Liver (tissue), 9 donors: Measurements from ENCODE around the gene SCYGR8. TPM values are rescaled to one million over a fixed set of nuclear protein-coding genes. Genes with fewer than 3 reads are reported as not detected.

Source experiments
- DNase-seq: peaks from one replicate; pipeline ENCODE4 v3.0.0-alpha.2; 2017; ENCODE audit warnings: low spot score
- H3K27ac ChIP-seq, 2 donors: one replicate each; pipeline ENCODE4 v1.7.0; 2013; ENCODE audit warnings: inconsistent platforms in 2 of 2, low read length in 2 of 2, control low read depth in 1 of 2, low read depth in 1 of 2, mild to moderate bottlenecking in 1 of 2
- H3K27me3 ChIP-seq, 4 donors: one replicate each; pipeline versions ENCODE4 v1.6.1 to v1.7.0; 2013; ENCODE audit warnings: low read length in 3 of 4, inconsistent platforms in 1 of 4, mild to moderate bottlenecking in 1 of 4, moderate library complexity in 1 of 4; ENCODE audit not compliant: control insufficient read depth in 4 of 4, insufficient read depth in 4 of 4
- H3K36me3 ChIP-seq, 4 donors: one replicate each; pipeline versions ENCODE4 v1.6.1 to v1.7.0; 2013; ENCODE audit warnings: low read length in 3 of 4, mild to moderate bottlenecking in 3 of 4, low read depth in 1 of 4, moderate library complexity in 1 of 4; ENCODE audit not compliant: control insufficient read depth in 4 of 4, insufficient read depth in 3 of 4
- H3K4me1 ChIP-seq, 4 donors: one replicate each; pipeline versions ENCODE4 v1.6.1 to v1.7.0; 2013; ENCODE audit warnings: low read length in 3 of 4, mild to moderate bottlenecking in 3 of 4, moderate library complexity in 1 of 4; ENCODE audit not compliant: control insufficient read depth in 4 of 4, insufficient read depth in 4 of 4
- H3K4me3 ChIP-seq, 3 donors: one replicate each; pipeline versions ENCODE4 v1.6.1 to v1.7.0; 2013; ENCODE audit warnings: low read length in 3 of 3, control low read depth in 1 of 3, low read depth in 1 of 3, mild to moderate bottlenecking in 1 of 3
- H3K9ac ChIP-seq, 2 donors: one replicate each; pipeline ENCODE4 v1.7.0; 2013; ENCODE audit warnings: low read length in 2 of 2, mild to moderate bottlenecking in 2 of 2, moderate library complexity in 2 of 2, control low read depth in 1 of 2, low read depth in 1 of 2
- H3K9me3 ChIP-seq, 4 donors: one replicate each; pipeline versions ENCODE4 v1.6.1 to v1.7.0; 2013; ENCODE audit warnings: low read length in 3 of 4; ENCODE audit not compliant: control insufficient read depth in 4 of 4
- CTCF ChIP-seq: fragments of 150-350 bp; IDR thresholded peaks from 2 replicates; pipeline ENCODE4 v1.5.1; 2017; ENCODE audit warnings: improper control_type of control experiment, low read depth, low read length; ENCODE audit not compliant: missing input control
- EGR1 ChIP-seq, 2 donors: IDR thresholded peaks; 2 replicates each; pipeline ENCODE4 v1.6.1; 2016 to 2018; ENCODE audit warnings: antibody characterized with exemption in 2 of 2, low read depth in 2 of 2
- FOXA1 ChIP-seq: IDR thresholded peaks from 2 replicates; pipeline ENCODE4 v1.6.1; 2016; ENCODE audit warnings: antibody characterized with exemption
- FOXA2 ChIP-seq: IDR thresholded peaks from 2 replicates; pipeline ENCODE4 v1.6.1; 2016; ENCODE audit warnings: antibody characterized with exemption
- GABPA ChIP-seq, 2 donors: IDR thresholded peaks in 1 of 2; conservative IDR thresholded peaks in 1 of 2; 2 replicates each; pipeline ENCODE4 v1.6.1; 2016; ENCODE audit warnings: antibody characterized with exemption in 2 of 2, mild to moderate bottlenecking in 1 of 2, moderate library complexity in 1 of 2
- HNF4A ChIP-seq, 2 donors: conservative IDR thresholded peaks; 2 replicates each; pipeline ENCODE4 v1.6.1; 2016; ENCODE audit warnings: antibody characterized with exemption in 2 of 2, mild to moderate bottlenecking in 2 of 2
- HNF4G ChIP-seq: IDR thresholded peaks from 2 replicates; pipeline ENCODE4 v1.6.1; 2016; ENCODE audit warnings: antibody characterized with exemption
- JUND ChIP-seq, 2 donors: IDR thresholded peaks; 2 replicates each; pipeline ENCODE4 v1.6.1; 2016; ENCODE audit warnings: antibody characterized with exemption in 2 of 2
- NR2F2 ChIP-seq: IDR thresholded peaks from 2 replicates; pipeline ENCODE4 v1.6.1; 2016; ENCODE audit warnings: antibody characterized with exemption
- RAD21 ChIP-seq, 2 donors: IDR thresholded peaks; 2 replicates each; pipeline ENCODE4 v1.6.1; 2016; ENCODE audit warnings: antibody characterized with exemption in 2 of 2, mild to moderate bottlenecking in 2 of 2
- RXRA ChIP-seq, 2 donors: IDR thresholded peaks; 2 replicates each; pipeline ENCODE4 v1.6.1; 2017 to 2018; ENCODE audit warnings: antibody characterized with exemption in 2 of 2, mild to moderate bottlenecking in 1 of 2
- SP1 ChIP-seq: IDR thresholded peaks from 2 replicates; pipeline ENCODE4 v1.6.1; 2018; ENCODE audit warnings: antibody characterized with exemption, mild to moderate bottlenecking
- TAF1 ChIP-seq: conservative IDR thresholded peaks from 2 replicates; pipeline ENCODE4 v1.6.1; 2016; ENCODE audit warnings: antibody characterized with exemption, mild to moderate bottlenecking
- WGBS: extraction: QIAGEN DNeasy Blood & Tissue Kit; methylation state at CpG from one replicate; pipeline ENCODE4 v1.1.7; 2013; 5-methylcytosine and 5-hydroxymethylcytosine counted together
- polyA plus RNA-seq, 2 donors: library from polyadenylated mRNA; stranded (reverse) in 1 of 2; unstranded in 1 of 2; fragments of 200-250 nt in 1 of 2; fragments of >200 nt in 1 of 2; fragmentation: Nextera tagmentation in 1 of 2; extraction: Ambion mirVana in 1 of 2; gene quantifications; one replicate each; pipeline versions ENCODE4 v1.2.1 to v1.2.3, GENCODE V29; 2013 to 2015
- total RNA-seq, 2 donors: library from RNA; depleted of rRNA; stranded (reverse); fragments of >200 nt; gene quantifications; one replicate each; pipeline ENCODE4 v1.2.3, GENCODE V29; 2014
- TF ChIP-seq, protein P1 (sequence below): IDR thresholded peaks from 2 replicates; pipeline ENCODE4 v1.6.1; 2016; ENCODE audit warnings: antibody characterized with exemption, mild to moderate bottlenecking
- TF ChIP-seq, protein P2 (sequence below): IDR thresholded peaks from 2 replicates; pipeline ENCODE4 v1.6.1; 2016; ENCODE audit warnings: antibody characterized with exemption
- TF ChIP-seq, protein P3 (sequence below): IDR thresholded peaks from 2 replicates; pipeline ENCODE4 v1.6.1; 2016; ENCODE audit warnings: antibody characterized with exemption
- TF ChIP-seq, protein P4 (sequence below): IDR thresholded peaks from 2 replicates; pipeline ENCODE4 v1.6.1; 2016; ENCODE audit warnings: antibody characterized with exemption
- donor health status: healthy.
- donor health status: healthy.
- donor health status: healthy.
- donor health status: healthy.
- donor health status: healthy.

Gene SCYGR8
- total and polyA plus RNA-seq, 4 donors, result not detected

- H3K4me1 ChIP-seq, result no peaks in the 10 kb centered on the region
- no peaks in the 10 kb centered on the region for H3K9me3 ChIP-seq
- 65% methylated on average over 14 of the region's 14 CpGs for WGBS
- no peak for DNase-seq
- no peak overlapping the region for H3K27ac ChIP-seq
- H3K9ac ChIP-seq, result no peak overlapping the region
- no peaks in the 10 kb centered on the region for H3K36me3 ChIP-seq
- H3K27me3 ChIP-seq, result no peaks in the 10 kb centered on the region
- TF ChIP-seq, protein P1, sequence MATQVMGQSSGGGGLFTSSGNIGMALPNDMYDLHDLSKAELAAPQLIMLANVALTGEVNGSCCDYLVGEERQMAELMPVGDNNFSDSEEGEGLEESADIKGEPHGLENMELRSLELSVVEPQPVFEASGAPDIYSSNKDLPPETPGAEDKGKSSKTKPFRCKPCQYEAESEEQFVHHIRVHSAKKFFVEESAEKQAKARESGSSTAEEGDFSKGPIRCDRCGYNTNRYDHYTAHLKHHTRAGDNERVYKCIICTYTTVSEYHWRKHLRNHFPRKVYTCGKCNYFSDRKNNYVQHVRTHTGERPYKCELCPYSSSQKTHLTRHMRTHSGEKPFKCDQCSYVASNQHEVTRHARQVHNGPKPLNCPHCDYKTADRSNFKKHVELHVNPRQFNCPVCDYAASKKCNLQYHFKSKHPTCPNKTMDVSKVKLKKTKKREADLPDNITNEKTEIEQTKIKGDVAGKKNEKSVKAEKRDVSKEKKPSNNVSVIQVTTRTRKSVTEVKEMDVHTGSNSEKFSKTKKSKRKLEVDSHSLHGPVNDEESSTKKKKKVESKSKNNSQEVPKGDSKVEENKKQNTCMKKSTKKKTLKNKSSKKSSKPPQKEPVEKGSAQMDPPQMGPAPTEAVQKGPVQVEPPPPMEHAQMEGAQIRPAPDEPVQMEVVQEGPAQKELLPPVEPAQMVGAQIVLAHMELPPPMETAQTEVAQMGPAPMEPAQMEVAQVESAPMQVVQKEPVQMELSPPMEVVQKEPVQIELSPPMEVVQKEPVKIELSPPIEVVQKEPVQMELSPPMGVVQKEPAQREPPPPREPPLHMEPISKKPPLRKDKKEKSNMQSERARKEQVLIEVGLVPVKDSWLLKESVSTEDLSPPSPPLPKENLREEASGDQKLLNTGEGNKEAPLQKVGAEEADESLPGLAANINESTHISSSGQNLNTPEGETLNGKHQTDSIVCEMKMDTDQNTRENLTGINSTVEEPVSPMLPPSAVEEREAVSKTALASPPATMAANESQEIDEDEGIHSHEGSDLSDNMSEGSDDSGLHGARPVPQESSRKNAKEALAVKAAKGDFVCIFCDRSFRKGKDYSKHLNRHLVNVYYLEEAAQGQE, result no peak
- TF ChIP-seq TAF1 (no peak), RXRA (IDR thresholded peaks at IDR 0.05) (no peak), FOXA1 (no peak), HNF4A (conservative IDR thresholded peaks at IDR 0.05) (no peak), CTCF (no peak), HNF4G (no peak), SP1 (no peak), NR2F2 (no peak), GABPA (IDR thresholded peaks at IDR 0.05 in 1 of 2, conservative IDR thresholded peaks at IDR 0.05 in 1 of 2) (no peak), JUND (IDR thresholded peaks at IDR 0.05) (no peak), RAD21 (IDR thresholded peaks at IDR 0.05) (no peak), FOXA2 (no peak)
- TF ChIP-seq, protein P2, sequence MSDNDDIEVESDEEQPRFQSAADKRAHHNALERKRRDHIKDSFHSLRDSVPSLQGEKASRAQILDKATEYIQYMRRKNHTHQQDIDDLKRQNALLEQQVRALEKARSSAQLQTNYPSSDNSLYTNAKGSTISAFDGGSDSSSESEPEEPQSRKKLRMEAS, result no peak
- TF ChIP-seq, protein P3, sequence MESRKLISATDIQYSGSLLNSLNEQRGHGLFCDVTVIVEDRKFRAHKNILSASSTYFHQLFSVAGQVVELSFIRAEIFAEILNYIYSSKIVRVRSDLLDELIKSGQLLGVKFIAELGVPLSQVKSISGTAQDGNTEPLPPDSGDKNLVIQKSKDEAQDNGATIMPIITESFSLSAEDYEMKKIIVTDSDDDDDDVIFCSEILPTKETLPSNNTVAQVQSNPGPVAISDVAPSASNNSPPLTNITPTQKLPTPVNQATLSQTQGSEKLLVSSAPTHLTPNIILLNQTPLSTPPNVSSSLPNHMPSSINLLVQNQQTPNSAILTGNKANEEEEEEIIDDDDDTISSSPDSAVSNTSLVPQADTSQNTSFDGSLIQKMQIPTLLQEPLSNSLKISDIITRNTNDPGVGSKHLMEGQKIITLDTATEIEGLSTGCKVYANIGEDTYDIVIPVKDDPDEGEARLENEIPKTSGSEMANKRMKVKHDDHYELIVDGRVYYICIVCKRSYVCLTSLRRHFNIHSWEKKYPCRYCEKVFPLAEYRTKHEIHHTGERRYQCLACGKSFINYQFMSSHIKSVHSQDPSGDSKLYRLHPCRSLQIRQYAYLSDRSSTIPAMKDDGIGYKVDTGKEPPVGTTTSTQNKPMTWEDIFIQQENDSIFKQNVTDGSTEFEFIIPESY, result no peak
- TF ChIP-seq, protein P4, sequence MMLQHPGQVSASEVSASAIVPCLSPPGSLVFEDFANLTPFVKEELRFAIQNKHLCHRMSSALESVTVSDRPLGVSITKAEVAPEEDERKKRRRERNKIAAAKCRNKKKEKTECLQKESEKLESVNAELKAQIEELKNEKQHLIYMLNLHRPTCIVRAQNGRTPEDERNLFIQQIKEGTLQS, result no peak
- no peak overlapping the region for H3K4me3 ChIP-seq
These were observed 35.4 kb downstream of the SCYGR8 start for GRCh38 chr2:227780981-227781615.

DNA sequence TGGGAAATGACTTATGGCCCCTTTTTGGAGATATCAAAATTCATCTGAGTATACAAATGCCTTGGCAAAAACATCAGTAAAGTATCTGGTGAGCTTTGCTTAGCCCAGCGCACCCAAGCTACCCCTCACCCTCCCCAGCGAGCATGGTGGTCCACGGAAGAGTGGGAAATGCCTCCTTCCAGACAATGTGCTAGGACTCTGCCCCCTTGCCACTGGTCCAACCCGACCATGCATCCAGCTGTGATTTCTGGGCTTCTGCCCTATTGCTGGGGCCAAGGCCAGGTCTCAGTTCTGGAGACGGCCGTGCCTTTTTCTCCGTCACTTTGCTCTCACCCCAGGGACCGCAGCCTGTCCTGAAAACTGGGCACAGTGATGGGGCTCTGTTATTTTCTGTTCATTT lies 36.1 kb downstream of the SCYGR8 start:
- H3K9me3 ChIP-seq, result no peaks in the 10 kb centered on the region
- no peak for DNase-seq

More for the DNA sequence above, 36.1 kb downstream of the SCYGR8 start:
- no peak overlapping the region for H3K27ac ChIP-seq
- no peaks in the 10 kb centered on the region for H3K4me1 ChIP-seq
- no peak overlapping the region for H3K4me3 ChIP-seq
- H3K9ac ChIP-seq, result no peak overlapping the region
- H3K36me3 ChIP-seq, result no peaks in the 10 kb centered on the region
- no peak for TF ChIP-seq FOXA1
- TF ChIP-seq, protein P4, result no peak
- no peak for TF ChIP-seq EGR1 (IDR thresholded peaks at IDR 0.05; ENCODE audit: low read depth in 2 of 2)
- TF ChIP-seq TAF1, result no peak
- TF ChIP-seq, protein P1, result no peak
- no peak for TF ChIP-seq RXRA (IDR thresholded peaks at IDR 0.05)
- no peak for TF ChIP-seq RAD21 (IDR thresholded peaks at IDR 0.05)
- no peak for TF ChIP-seq HNF4G
- no peak for TF ChIP-seq CTCF
- H3K27me3 ChIP-seq, result no peaks in the 10 kb centered on the region
- 78% methylated on average over 8 of the region's 8 CpGs for WGBS
